WTC11 (cell line): ENCODE results near the gene PRR33.

Experiments used
- MXD4 ChIP-seq: fragments of 250-450 bp; sonication (Bioruptor Pico); IDR thresholded peaks from 2 replicates; pipeline ENCODE4 v1.8.0; 2021; ENCODE audit warnings: mild to moderate bottlenecking, moderate library complexity, borderline replicate concordance
- NFYB ChIP-seq: sonication (generic); formaldehyde crosslinking; conservative IDR thresholded peaks from 2 replicates; pipeline ENCODE4 v1.8.0; 2022; ENCODE audit warnings: low read depth, missing genetic modification reagents
- OVOL2 ChIP-seq: fragments of 250-450 bp; sonication (Bioruptor Pico); IDR thresholded peaks from 2 replicates; pipeline ENCODE4 v1.9.0; 2021; ENCODE audit warnings: mild to moderate bottlenecking, borderline replicate concordance
- TEAD1 ChIP-seq: sonication (generic); formaldehyde crosslinking; IDR thresholded peaks from 2 replicates; pipeline ENCODE4 v1.8.0; 2022; ENCODE audit warnings: mild to moderate bottlenecking, missing genetic modification reagents
- USF2 ChIP-seq: sonication (generic); formaldehyde crosslinking; IDR thresholded peaks from 2 replicates; pipeline ENCODE4 v1.8.1; 2023; ENCODE audit warnings: mild to moderate bottlenecking, missing genetic modification reagents, moderate library complexity
- ZNF232 ChIP-seq: sonication (generic); formaldehyde crosslinking; IDR thresholded peaks from 2 replicates; pipeline ENCODE4 v1.8.0; 2022; ENCODE audit warnings: mild to moderate bottlenecking, missing genetic modification reagents
- ZNF263 ChIP-seq: sonication (generic); formaldehyde crosslinking; IDR thresholded peaks from 2 replicates; pipeline ENCODE4 v1.8.1; 2022; ENCODE audit warnings: low read depth, mild to moderate bottlenecking, moderate library complexity, missing genetic modification reagents
- TF ChIP-seq, protein P1 (sequence below): fragments of 250-450 bp; sonication (Bioruptor Pico); IDR thresholded peaks from 2 replicates; pipeline ENCODE4 v2.1.2; 2022; ENCODE audit warnings: mild to moderate bottlenecking, moderate library complexity
- TF ChIP-seq, protein P2 (sequence below): fragments of 200-600 bp; IDR thresholded peaks from 2 replicates; pipeline ENCODE4 v1.8.0; 2022; ENCODE audit warnings: antibody characterized with exemption
- TF ChIP-seq, protein P3 (sequence below): sonication (generic); formaldehyde crosslinking; conservative IDR thresholded peaks from 2 replicates; pipeline ENCODE4 v1.8.1; 2023; ENCODE audit warnings: mild to moderate bottlenecking, low read depth, missing genetic modification reagents, moderate library complexity

- TF ChIP-seq, protein P1, sequence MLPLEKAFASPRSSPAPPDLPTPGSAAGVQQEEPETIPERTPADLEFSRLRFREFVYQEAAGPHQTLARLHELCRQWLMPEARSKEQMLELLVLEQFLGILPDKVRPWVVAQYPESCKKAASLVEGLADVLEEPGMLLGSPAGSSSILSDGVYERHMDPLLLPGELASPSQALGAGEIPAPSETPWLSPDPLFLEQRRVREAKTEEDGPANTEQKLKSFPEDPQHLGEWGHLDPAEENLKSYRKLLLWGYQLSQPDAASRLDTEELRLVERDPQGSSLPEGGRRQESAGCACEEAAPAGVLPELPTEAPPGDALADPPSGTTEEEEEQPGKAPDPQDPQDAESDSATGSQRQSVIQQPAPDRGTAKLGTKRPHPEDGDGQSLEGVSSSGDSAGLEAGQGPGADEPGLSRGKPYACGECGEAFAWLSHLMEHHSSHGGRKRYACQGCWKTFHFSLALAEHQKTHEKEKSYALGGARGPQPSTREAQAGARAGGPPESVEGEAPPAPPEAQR (CRISPR knock-in tag) = no peak
- TF ChIP-seq, protein P2, sequence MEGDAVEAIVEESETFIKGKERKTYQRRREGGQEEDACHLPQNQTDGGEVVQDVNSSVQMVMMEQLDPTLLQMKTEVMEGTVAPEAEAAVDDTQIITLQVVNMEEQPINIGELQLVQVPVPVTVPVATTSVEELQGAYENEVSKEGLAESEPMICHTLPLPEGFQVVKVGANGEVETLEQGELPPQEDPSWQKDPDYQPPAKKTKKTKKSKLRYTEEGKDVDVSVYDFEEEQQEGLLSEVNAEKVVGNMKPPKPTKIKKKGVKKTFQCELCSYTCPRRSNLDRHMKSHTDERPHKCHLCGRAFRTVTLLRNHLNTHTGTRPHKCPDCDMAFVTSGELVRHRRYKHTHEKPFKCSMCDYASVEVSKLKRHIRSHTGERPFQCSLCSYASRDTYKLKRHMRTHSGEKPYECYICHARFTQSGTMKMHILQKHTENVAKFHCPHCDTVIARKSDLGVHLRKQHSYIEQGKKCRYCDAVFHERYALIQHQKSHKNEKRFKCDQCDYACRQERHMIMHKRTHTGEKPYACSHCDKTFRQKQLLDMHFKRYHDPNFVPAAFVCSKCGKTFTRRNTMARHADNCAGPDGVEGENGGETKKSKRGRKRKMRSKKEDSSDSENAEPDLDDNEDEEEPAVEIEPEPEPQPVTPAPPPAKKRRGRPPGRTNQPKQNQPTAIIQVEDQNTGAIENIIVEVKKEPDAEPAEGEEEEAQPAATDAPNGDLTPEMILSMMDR = no peak
- no peak for TF ChIP-seq OVOL2 (CRISPR knock-in tag)
- no peak for TF ChIP-seq ZNF263 (CRISPR knock-in tag)
- TF ChIP-seq TEAD1 (CRISPR knock-in tag) = no peak
- no peak for TF ChIP-seq MXD4 (CRISPR knock-in tag)
- TF ChIP-seq ZNF232 = no peak
- TF ChIP-seq, protein P3, sequence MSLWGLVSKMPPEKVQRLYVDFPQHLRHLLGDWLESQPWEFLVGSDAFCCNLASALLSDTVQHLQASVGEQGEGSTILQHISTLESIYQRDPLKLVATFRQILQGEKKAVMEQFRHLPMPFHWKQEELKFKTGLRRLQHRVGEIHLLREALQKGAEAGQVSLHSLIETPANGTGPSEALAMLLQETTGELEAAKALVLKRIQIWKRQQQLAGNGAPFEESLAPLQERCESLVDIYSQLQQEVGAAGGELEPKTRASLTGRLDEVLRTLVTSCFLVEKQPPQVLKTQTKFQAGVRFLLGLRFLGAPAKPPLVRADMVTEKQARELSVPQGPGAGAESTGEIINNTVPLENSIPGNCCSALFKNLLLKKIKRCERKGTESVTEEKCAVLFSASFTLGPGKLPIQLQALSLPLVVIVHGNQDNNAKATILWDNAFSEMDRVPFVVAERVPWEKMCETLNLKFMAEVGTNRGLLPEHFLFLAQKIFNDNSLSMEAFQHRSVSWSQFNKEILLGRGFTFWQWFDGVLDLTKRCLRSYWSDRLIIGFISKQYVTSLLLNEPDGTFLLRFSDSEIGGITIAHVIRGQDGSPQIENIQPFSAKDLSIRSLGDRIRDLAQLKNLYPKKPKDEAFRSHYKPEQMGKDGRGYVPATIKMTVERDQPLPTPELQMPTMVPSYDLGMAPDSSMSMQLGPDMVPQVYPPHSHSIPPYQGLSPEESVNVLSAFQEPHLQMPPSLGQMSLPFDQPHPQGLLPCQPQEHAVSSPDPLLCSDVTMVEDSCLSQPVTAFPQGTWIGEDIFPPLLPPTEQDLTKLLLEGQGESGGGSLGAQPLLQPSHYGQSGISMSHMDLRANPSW (CRISPR knock-in tag) = no peak
- no peak for TF ChIP-seq NFYB
- TF ChIP-seq USF2 (CRISPR knock-in tag) = no peak
Observed at GRCh38 chr11:1931341-1932104, 39.8 kb upstream of the PRR33 start.
